H9 (cell line): ENCODE results near the gene ZBTB16. TPM values are rescaled to one million over a fixed set of nuclear protein-coding genes. Genes with fewer than 3 reads are reported as not detected.

Experiments used
- DNase-seq: peaks from one replicate; pipeline ENCODE4 v3.0.0-alpha.2; 2017
- H2AFZ ChIP-seq: one replicate; pipeline ENCODE4 v1.6.1; 2013; ENCODE audit warnings: mild to moderate bottlenecking, low read length, control low read depth, moderate library complexity
- H2AK5ac ChIP-seq: 2 replicates; pipeline ENCODE4 v1.6.1; 2013; ENCODE audit warnings: low read length, control low read depth, mixed read lengths; ENCODE audit not compliant: insufficient read length
- H2BK120ac ChIP-seq: one replicate; pipeline ENCODE4 v1.6.1; 2013; ENCODE audit warnings: low read depth, mild to moderate bottlenecking, low read length, control low read depth, inconsistent platforms; ENCODE audit not compliant: poor library complexity, severe bottlenecking
- H2BK12ac ChIP-seq: 2 replicates; pipeline ENCODE4 v1.6.1; 2013; ENCODE audit warnings: low read length, control low read depth, mixed read lengths, low read depth; ENCODE audit not compliant: insufficient read length
- H2BK15ac ChIP-seq: 2 replicates; pipeline ENCODE4 v1.6.1; 2013; ENCODE audit warnings: low read depth, low read length, control low read depth
- H2BK20ac ChIP-seq: one replicate; pipeline ENCODE4 v1.6.1; 2013; ENCODE audit warnings: low read depth, mild to moderate bottlenecking, low read length, control low read depth, inconsistent platforms; ENCODE audit not compliant: poor library complexity, severe bottlenecking
- H2BK5ac ChIP-seq: 2 replicates; pipeline ENCODE4 v1.6.1; 2013; ENCODE audit warnings: low read length, control low read depth, mixed read lengths; ENCODE audit not compliant: insufficient read length
- H3K14ac ChIP-seq: 2 replicates; pipeline ENCODE4 v1.6.1; 2013; ENCODE audit warnings: low read length, control low read depth; ENCODE audit not compliant: insufficient read depth
- H3K18ac ChIP-seq: 2 replicates; pipeline ENCODE4 v1.6.1; 2013; ENCODE audit warnings: low read depth, mild to moderate bottlenecking, mixed read lengths, low read length, control low read depth; ENCODE audit not compliant: insufficient read length
- H3K23ac ChIP-seq: 2 replicates; pipeline ENCODE4 v1.6.1; 2013; ENCODE audit warnings: low read length, control low read depth, mixed read lengths, low read depth; ENCODE audit not compliant: insufficient read length
- H3K23me2 ChIP-seq: 2 replicates; pipeline ENCODE4 v1.6.1; 2013; ENCODE audit warnings: low read depth, mild to moderate bottlenecking, mixed read lengths, low read length, control low read depth; ENCODE audit not compliant: insufficient read length, poor library complexity, severe bottlenecking
- H3K27ac ChIP-seq: 2 replicates; pipeline ENCODE4 v1.5.1; 2013; ENCODE audit warnings: low read length, control low read depth, mixed read lengths, low read depth; ENCODE audit not compliant: insufficient read length
- H3K27me3 ChIP-seq: 2 replicates; pipeline ENCODE4 v1.6.1; 2013; ENCODE audit warnings: low read length, control low read depth, inconsistent platforms; ENCODE audit not compliant: insufficient read depth
- H3K4ac ChIP-seq: 2 replicates; pipeline ENCODE4 v1.6.1; 2013; ENCODE audit warnings: low read depth, mild to moderate bottlenecking, control low read depth, inconsistent platforms, low read length, moderate library complexity
- H3K4me1 ChIP-seq: 2 replicates; pipeline ENCODE4 v1.6.1; 2013; ENCODE audit warnings: low read length, control low read depth, inconsistent platforms; ENCODE audit not compliant: insufficient read depth
- H3K4me2 ChIP-seq: 2 replicates; pipeline ENCODE4 v1.6.1; 2013; ENCODE audit warnings: low read length, control low read depth, mixed read lengths; ENCODE audit not compliant: insufficient read length, insufficient read depth
- H3K56ac ChIP-seq: 2 replicates; pipeline ENCODE4 v1.6.1; 2013; ENCODE audit warnings: low read depth, mild to moderate bottlenecking, mixed read lengths, low read length, control low read depth; ENCODE audit not compliant: insufficient read length
- H3K79me1 ChIP-seq: 2 replicates; pipeline ENCODE4 v1.6.1; 2013; ENCODE audit warnings: low read depth, mild to moderate bottlenecking, moderate library complexity, low read length, control low read depth, inconsistent platforms; ENCODE audit not compliant: insufficient read depth, poor library complexity, severe bottlenecking
- H3K79me2 ChIP-seq: 2 replicates; pipeline ENCODE4 v1.6.1; 2013; ENCODE audit warnings: low read length, control low read depth, inconsistent platforms; ENCODE audit not compliant: insufficient read depth
- H3K9ac ChIP-seq: 2 replicates; pipeline ENCODE4 v1.6.1; 2013; ENCODE audit warnings: low read length, control low read depth, mixed read lengths; ENCODE audit not compliant: insufficient read length; ENCODE audit errors: extremely low read depth
- H3K9me3 ChIP-seq: one replicate; pipeline ENCODE4 v1.6.1; 2013; ENCODE audit warnings: low read depth, low read length, inconsistent platforms; ENCODE audit not compliant: control insufficient read depth
- H3T11ph ChIP-seq: one replicate; pipeline ENCODE4 v1.6.1; 2013; ENCODE audit warnings: mild to moderate bottlenecking, low read length, control low read depth, inconsistent platforms
- H4K20me1 ChIP-seq: one replicate; pipeline ENCODE4 v1.6.1; 2013; ENCODE audit not compliant: control insufficient read depth, insufficient read length, insufficient read depth
- H4K5ac ChIP-seq: 2 replicates; pipeline ENCODE4 v1.6.1; 2013; ENCODE audit warnings: low read depth, mild to moderate bottlenecking, mixed read lengths, low read length, control low read depth; ENCODE audit not compliant: insufficient read length
- H4K8ac ChIP-seq: replicated peaks from 2 replicates; pipeline ENCODE4 v1.6.1; 2013; ENCODE audit warnings: low read length, control low read depth, mixed read lengths, low read depth; ENCODE audit not compliant: insufficient read length
- H4K91ac ChIP-seq: 2 replicates; pipeline ENCODE4 v1.6.1; 2013; ENCODE audit warnings: low read depth, mild to moderate bottlenecking, moderate library complexity, mixed read lengths, low read length, control low read depth; ENCODE audit not compliant: insufficient read length
- H3K27ac Mint-ChIP-seq, 3 experiments: 2 replicates in 2 of 3; 3 replicates in 1 of 3; pipeline ENCODE4 v1.8.0; 2020 to 2021; ENCODE audit warnings: mixed read lengths in 3 of 3, mild to moderate bottlenecking in 1 of 3, moderate library complexity in 1 of 3
- H3K27me3 Mint-ChIP-seq: 2 replicates; pipeline ENCODE4 v1.8.0; 2021; ENCODE audit warnings: low read depth, mild to moderate bottlenecking, moderate library complexity, mixed read lengths
- H3K36me3 Mint-ChIP-seq, 3 experiments: 2 replicates in 2 of 3; 3 replicates in 1 of 3; pipeline ENCODE4 v1.8.0; 2020 to 2021; ENCODE audit warnings: low read depth in 3 of 3, mixed read lengths in 3 of 3; ENCODE audit not compliant: insufficient read depth in 1 of 3
- H3K4me1 Mint-ChIP-seq, 2 experiments: 2 replicates each; pipeline ENCODE4 v1.8.0; 2020; ENCODE audit warnings: mixed read lengths in 2 of 2
- H3K4me3 Mint-ChIP-seq, 2 experiments: 2 replicates in 1 of 2; 3 replicates in 1 of 2; pipeline ENCODE4 v1.8.0; 2020 to 2021; ENCODE audit warnings: mild to moderate bottlenecking in 2 of 2, mixed read lengths in 2 of 2, moderate library complexity in 1 of 2
- H3K9me3 Mint-ChIP-seq, 2 experiments: 2 replicates in 1 of 2; 3 replicates in 1 of 2; pipeline ENCODE4 v1.8.0; 2020; ENCODE audit warnings: mild to moderate bottlenecking in 2 of 2, mixed read lengths in 2 of 2, moderate library complexity in 1 of 2
- CTCF ChIP-seq: fragments of 200-600 bp; sonication (generic); conservative IDR thresholded peaks from 3 replicates; pipeline ENCODE4 v1.8.0; 2021; ENCODE audit warnings: antibody characterized with exemption, mild to moderate bottlenecking
- WGBS: extraction: QIAGEN DNeasy Blood & Tissue Kit; methylation state at CpG from one replicate; pipeline ENCODE4 v1.1.7; 2013; ENCODE audit warnings: missing lambda C conversion rate, low lambda C conversion rate, mixed read lengths; ENCODE audit not compliant: insufficient read length; ENCODE audit errors: extremely low coverage; 5-methylcytosine and 5-hydroxymethylcytosine counted together
- total RNA-seq: library from RNA; stranded (reverse); gene quantifications from 2 replicates; pipeline ENCODE4 v1.2.1, GENCODE V29; 2021

The ZBTB16 gene
- total RNA-seq, 1 experiment from 2014 or later = not detected

GRCh38 chr11:114209343-114209742 is 149.8 kb downstream of the ZBTB16 start:
- TF ChIP-seq CTCF = no peak
- no peak overlapping the region for H3K9ac ChIP-seq
- Mint-ChIP-seq H3K9me3 (no peaks in the 10 kb centered on the region), H3K4me3 (no peak overlapping the region), H3K36me3 (no peaks in the 10 kb centered on the region), H3K27me3 (peaks cover 4% of the 10 kb centered on the region; the same call in 1 of the 2 replicates), H3K27ac (no peak overlapping the region), H3K4me1 (peaks cover 29 to 49% of the 10 kb centered on the region in 2 experiments)
- H3K14ac ChIP-seq = no peak overlapping the region
- no peaks in the 10 kb centered on the region for H4K20me1 ChIP-seq
- no peak overlapping the region for H2BK120ac ChIP-seq
- no peak overlapping the region for H4K5ac ChIP-seq
- no peak overlapping the region for H2BK12ac ChIP-seq
- no peak overlapping the region for H4K8ac ChIP-seq
- H2BK20ac ChIP-seq = no peak overlapping the region
- no peaks in the 10 kb centered on the region for H3K27me3 ChIP-seq
- H3K27ac ChIP-seq = no peak overlapping the region
- no peak for DNase-seq
- no peak overlapping the region for H2BK15ac ChIP-seq
- no peaks in the 10 kb centered on the region for H3K79me1 ChIP-seq
- H3K23me2 ChIP-seq = no peaks in the 10 kb centered on the region
- H3K4ac ChIP-seq = no peak overlapping the region
- no peak overlapping the region for H4K91ac ChIP-seq
- no peaks in the 10 kb centered on the region for H3K9me3 ChIP-seq
- H3K4me1 ChIP-seq = no peaks in the 10 kb centered on the region; the same call in 1 of the 2 replicates
- no peak overlapping the region for H3T11ph ChIP-seq
- H3K4me2 ChIP-seq = no peak overlapping the region
- H3K79me2 ChIP-seq = no peaks in the 10 kb centered on the region
- no peak overlapping the region for H2BK5ac ChIP-seq
- WGBS = no CpG with 5 or more reads among the region's 2 CpGs
- H3K18ac ChIP-seq = no peak overlapping the region
- no peak overlapping the region for H3K23ac ChIP-seq
- no peak overlapping the region for H2AFZ ChIP-seq
- no peak overlapping the region for H2AK5ac ChIP-seq
- H3K56ac ChIP-seq = no peak overlapping the region
